Stimulated activated CD4-positive, alpha-beta T cell treated with anti-CD3 and anti-CD28 coated beads, TNF-alpha, amount 100 ng/mL, for 48 hours (primary cell): Measurements from ENCODE around the gene GRIFIN.

Experiments
- DNase-seq, 3 donors: peaks; one replicate each; pipeline ENCODE4 v3.0.0-alpha.2; 2020; ENCODE audit warnings: low read depth in 3 of 3

The GRIFIN gene

DNA sequence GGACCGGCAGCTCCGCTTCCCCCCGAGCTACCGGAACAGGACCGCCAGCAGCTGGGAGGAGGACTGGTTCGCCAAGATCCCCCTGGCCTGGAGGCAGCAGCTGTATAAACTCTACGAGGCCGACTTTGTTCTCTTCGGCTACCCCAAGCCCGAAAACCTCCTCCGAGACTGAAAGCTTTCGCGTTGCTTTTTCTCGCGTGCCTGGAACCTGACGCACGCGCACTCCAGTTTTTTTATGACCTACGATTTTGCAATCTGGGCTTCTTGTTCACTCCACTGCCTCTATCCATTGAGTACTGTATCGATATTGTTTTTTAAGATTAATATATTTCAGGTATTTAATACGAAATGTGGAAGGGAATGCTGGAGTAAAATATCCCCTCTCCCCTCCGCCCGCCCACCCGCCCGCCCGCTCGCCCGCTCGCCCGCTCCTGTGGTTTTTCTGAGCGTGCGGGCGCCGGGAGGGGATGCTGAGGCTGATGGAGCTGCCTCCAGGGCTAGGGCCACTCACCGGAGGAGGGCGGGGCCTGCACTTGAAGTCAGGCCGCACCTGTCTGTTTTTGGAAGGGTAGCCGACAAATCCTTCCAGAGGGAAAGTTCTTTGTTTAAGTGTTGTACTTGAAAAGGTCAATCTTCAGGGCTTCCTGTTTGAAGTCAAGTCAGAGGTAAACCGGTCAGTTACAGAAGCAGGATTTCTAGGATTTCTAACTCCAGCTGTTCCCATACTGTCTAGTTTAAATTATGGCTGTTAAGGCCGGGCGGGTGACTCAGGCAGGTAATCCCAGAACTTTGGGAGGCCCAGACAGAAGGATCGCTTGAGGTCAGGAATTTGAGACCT, 42.3 kb downstream of the GRIFIN start:
- DNase-seq = no peak

- no peak for DNase-seq
Measured at GRCh38 chr7:2432910-2433712, 43.1 kb downstream of the GRIFIN start.

- peak in 2 of 3 donors; percentile 21 to 43 for DNase-seq
Measured at GRCh38 chr7:2431260-2431867, 44.8 kb downstream of the GRIFIN start.

DNA sequence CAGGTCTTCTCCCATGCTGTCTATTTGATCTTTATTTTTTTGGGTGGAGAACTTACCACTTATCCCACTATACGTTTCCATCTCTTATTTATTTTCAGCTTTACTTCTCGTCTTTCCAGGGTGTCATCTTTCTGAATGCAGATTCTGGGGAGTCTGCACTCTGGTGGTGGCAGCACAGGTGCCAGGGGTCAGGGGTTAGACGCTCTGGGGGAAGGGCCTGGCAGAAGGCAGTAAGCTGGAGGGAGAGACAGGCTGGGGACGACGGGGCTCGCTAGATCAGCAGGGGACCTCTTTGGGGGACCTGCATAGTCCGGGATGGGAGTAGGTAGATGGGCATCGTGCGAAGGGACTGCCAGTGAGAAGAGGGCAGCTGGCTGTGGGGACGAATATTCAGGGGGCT, 50.4 kb downstream of the GRIFIN start:
- DNase-seq = no peak
